Prostate gland (tissue), 2 donors: Measurements from ENCODE around the gene ZFYVE16.

Experiments used
- CTCF ChIP-seq, 4 experiments: fragments of 200-600 bp in 2 of 4; fragments of 450-650 bp in 2 of 4; sonication (generic) in 2 of 4; IDR thresholded peaks; 1 replicate in 3 of 4; 2 replicates in 1 of 4; pipeline ENCODE4 v1.5.1; 2016 to 2019; ENCODE audit warnings: antibody characterized with exemption in 4 of 4, mild to moderate bottlenecking in 2 of 4, moderate library complexity in 2 of 4
- POLR2A ChIP-seq: fragments of 450-650 bp; IDR thresholded peaks from one replicate; pipeline ENCODE4 v1.6.1; 2016; ENCODE audit warnings: antibody characterized with exemption, mild to moderate bottlenecking

GRCh38 chr5:80439213-80439612 is 31.3 kb downstream of the ZFYVE16 start:
- no peak for TF ChIP-seq CTCF (IDR thresholded peaks at IDR 0.05)
- no peak for TF ChIP-seq POLR2A
